Calu3 (cell line): ENCODE data around the gene PGRMC2. TPM values are rescaled to one million over a fixed set of nuclear protein-coding genes. Genes with fewer than 3 reads are reported as not detected.

Experiments
- BruUV-seq: library from RNA; stranded (reverse); fragments of 400-500 nt; replicated peaks from 2 replicates; lab custom pipeline; 2021; lab: Mats Ljungman, UMichigan
- CTCF ChIA-PET: fragments of 300-600 bp; sonication (Branson Sonifier 250); formaldehyde crosslinking; loops from one replicate; lab custom pipeline; 2022; ENCODE audit warnings: antibody characterized with exemption; lab: Charles Lee
- DNase-seq: peaks from one replicate; pipeline ENCODE4 v3.0.0; 2022
- H3K27ac Mint-ChIP-seq: one replicate; pipeline ENCODE4 v1.8.0; 2022; ENCODE audit warnings: mixed read lengths; ENCODE audit not compliant: unreplicated experiment
- H3K27me3 Mint-ChIP-seq: one replicate; pipeline ENCODE4 v1.8.0; 2022; ENCODE audit warnings: mixed read lengths; ENCODE audit not compliant: unreplicated experiment
- H3K36me3 Mint-ChIP-seq: one replicate; pipeline ENCODE4 v1.8.0; 2022; ENCODE audit warnings: mild to moderate bottlenecking, moderate library complexity, mixed read lengths; ENCODE audit not compliant: insufficient read depth, unreplicated experiment
- H3K4me1 Mint-ChIP-seq: one replicate; pipeline ENCODE4 v1.8.0; 2022; ENCODE audit warnings: mild to moderate bottlenecking, low read depth, mixed read lengths; ENCODE audit not compliant: unreplicated experiment
- H3K4me3 Mint-ChIP-seq: one replicate; pipeline ENCODE4 v1.8.0; 2022; ENCODE audit warnings: mild to moderate bottlenecking, low read depth, moderate library complexity, mixed read lengths; ENCODE audit not compliant: unreplicated experiment
- H3K9me3 Mint-ChIP-seq: one replicate; pipeline ENCODE4 v1.8.0; 2022; ENCODE audit warnings: low read depth, mixed read lengths; ENCODE audit not compliant: unreplicated experiment
- CTCF ChIP-seq: fragments of 200-600 bp; IDR thresholded peaks from one replicate; pipeline ENCODE4 v1.8.0; 2022; ENCODE audit warnings: antibody characterized with exemption; ENCODE audit not compliant: unreplicated experiment
- intact Hi-C: fragments of 100-400 bp; cut with micrococcal nuclease; formaldehyde crosslinking; loops from one replicate; pipeline ENCODE4 v1.10.0; 2022; ENCODE audit not compliant: unreplicated experiment
- total RNA-seq: library from RNA; stranded (reverse); gene quantifications from 2 replicates; pipeline ENCODE4 v1.2.3, GENCODE V29; 2022

The PGRMC2 gene
- total RNA-seq, 1 experiment from 2014 or later, result 54.5 TPM

DNA sequence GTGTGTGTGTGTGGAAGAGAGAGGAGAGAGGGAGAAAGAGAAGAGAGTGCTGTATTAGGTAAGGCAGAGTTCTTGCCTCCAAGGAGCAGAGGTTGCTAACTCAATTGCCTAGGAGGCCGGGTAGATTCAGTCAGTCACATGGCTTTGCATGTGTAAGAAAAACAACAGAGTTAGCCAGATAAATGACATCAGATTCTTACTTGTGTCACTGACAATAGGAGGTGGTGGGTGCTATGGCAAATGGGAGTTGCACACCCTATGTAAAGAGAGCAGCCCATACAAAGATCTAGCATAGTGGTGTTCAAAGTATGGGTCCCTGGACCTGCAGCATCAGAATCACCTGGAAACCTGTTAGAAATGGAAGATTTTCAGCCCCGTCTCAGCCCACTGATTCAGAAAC is 14.4 kb upstream of the PGRMC2 start:
- no TSS peak for BruUV-seq
- Mint-ChIP-seq H3K27me3 (no peaks in the 10 kb centered on the region), H3K36me3 (no peaks in the 10 kb centered on the region), H3K27ac (no peak overlapping the region), H3K4me1 (no peaks in the 10 kb centered on the region), H3K9me3 (peaks cover 2% of the 10 kb centered on the region), H3K4me3 (no peak overlapping the region)
- intact Hi-C loops, result no loop called here
- no peak for DNase-seq
- CTCF ChIA-PET, result no interaction called here
- TF ChIP-seq CTCF, result no peak

- intact Hi-C loops, result no loop called here
Measured at GRCh38 chr4:128299848-128300247, 12.2 kb upstream of the PGRMC2 start.

GRCh38 chr4:128298852-128299251 is 11.2 kb upstream of the PGRMC2 start:
- CTCF ChIA-PET, result no interaction called here
- H3K9me3 Mint-ChIP-seq, result peaks cover 2% of the 10 kb centered on the region
- H3K27ac Mint-ChIP-seq, result no peak overlapping the region
- BruUV-seq, result no TSS peak
- no peaks in the 10 kb centered on the region for H3K27me3 Mint-ChIP-seq
- H3K4me1 Mint-ChIP-seq, result no peaks in the 10 kb centered on the region
- H3K36me3 Mint-ChIP-seq, result no peaks in the 10 kb centered on the region
- TF ChIP-seq CTCF, result no peak
- intact Hi-C loops, result no loop called here
- no peak for DNase-seq
- no peak overlapping the region for H3K4me3 Mint-ChIP-seq

More at GRCh38 chr4:128299848-128300247, 12.2 kb upstream of the PGRMC2 start:
- Mint-ChIP-seq H3K27ac (no peak overlapping the region), H3K36me3 (no peaks in the 10 kb centered on the region), H3K4me1 (no peaks in the 10 kb centered on the region), H3K9me3 (peaks cover 2% of the 10 kb centered on the region), H3K27me3 (no peaks in the 10 kb centered on the region), H3K4me3 (no peak overlapping the region)
- BruUV-seq, result no TSS peak
- CTCF ChIA-PET, result no interaction called here
- no peak for DNase-seq
- TF ChIP-seq CTCF, result no peak

DNA sequence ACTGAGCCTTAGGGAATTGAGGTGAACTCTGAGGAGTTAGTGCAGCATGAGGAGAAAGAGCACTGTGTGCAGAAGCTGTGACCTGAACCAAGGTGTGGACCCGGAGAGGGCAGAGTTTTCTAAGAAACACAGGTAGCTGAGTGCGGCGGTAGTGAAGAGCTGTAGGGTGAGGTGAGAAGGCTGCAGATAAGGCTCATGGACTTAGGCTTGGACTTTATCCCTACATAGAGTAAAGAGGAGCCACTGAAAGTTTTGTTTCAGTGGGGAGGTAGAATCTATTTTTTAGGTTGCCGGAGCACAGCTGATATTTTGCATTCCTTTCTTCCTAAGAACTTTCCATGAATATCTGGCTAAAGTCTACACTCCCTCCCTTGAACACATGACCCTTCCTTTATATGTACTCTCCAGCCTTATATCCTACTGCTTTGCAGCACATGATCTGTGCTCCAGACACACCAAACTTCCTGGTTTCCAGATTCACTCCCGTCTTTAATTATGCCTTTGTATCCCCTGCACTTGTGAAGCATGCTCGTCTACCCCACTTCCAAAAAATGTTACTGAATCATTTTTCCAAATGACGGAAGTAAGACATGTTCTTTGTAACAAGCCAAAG is 10.6 kb upstream of the PGRMC2 start:
- no peak for DNase-seq
- intact Hi-C loops, result no loop called here
- no peaks in the 10 kb centered on the region for H3K36me3 Mint-ChIP-seq
- H3K9me3 Mint-ChIP-seq, result peaks cover 2% of the 10 kb centered on the region
- no peak overlapping the region for H3K4me3 Mint-ChIP-seq
- CTCF ChIA-PET, result no interaction called here
- H3K27ac Mint-ChIP-seq, result no peak overlapping the region
- H3K27me3 Mint-ChIP-seq, result no peaks in the 10 kb centered on the region
- no peaks in the 10 kb centered on the region for H3K4me1 Mint-ChIP-seq
- TF ChIP-seq CTCF, result no peak
- BruUV-seq, result no TSS peak
